ENCODE results near the gene PRLR.

PRLR gene

DNA sequence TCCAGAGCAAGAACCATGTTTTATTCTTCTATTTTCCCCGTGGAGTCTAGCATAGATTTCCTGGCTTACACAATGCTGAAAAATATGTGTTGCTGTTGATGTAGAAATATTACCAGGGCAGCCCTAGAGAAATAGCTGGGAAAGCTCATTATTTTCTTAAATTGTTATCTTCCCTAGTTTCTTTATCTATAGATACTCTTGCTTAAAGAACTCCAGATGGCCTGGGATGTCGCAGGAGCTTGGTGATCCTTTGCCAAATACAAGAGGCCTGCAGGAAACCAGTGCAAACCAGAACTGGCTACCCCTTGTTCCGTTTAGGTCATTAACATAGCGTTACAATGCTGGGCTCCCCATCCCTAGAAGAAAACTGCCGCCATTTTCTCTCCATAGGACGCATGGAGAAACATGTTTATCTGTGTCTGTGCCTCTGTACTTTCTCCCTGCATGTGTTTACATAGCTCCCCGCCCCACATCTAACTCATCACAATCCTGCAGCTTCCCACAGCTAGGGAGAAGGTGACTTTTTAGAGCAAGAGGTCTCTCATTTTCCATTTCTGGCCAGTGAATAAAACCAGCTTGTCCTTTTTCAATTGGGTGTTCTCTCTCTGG, 6.4 kb downstream of the PRLR start:
- TF ChIP-seq, protein P1, sequence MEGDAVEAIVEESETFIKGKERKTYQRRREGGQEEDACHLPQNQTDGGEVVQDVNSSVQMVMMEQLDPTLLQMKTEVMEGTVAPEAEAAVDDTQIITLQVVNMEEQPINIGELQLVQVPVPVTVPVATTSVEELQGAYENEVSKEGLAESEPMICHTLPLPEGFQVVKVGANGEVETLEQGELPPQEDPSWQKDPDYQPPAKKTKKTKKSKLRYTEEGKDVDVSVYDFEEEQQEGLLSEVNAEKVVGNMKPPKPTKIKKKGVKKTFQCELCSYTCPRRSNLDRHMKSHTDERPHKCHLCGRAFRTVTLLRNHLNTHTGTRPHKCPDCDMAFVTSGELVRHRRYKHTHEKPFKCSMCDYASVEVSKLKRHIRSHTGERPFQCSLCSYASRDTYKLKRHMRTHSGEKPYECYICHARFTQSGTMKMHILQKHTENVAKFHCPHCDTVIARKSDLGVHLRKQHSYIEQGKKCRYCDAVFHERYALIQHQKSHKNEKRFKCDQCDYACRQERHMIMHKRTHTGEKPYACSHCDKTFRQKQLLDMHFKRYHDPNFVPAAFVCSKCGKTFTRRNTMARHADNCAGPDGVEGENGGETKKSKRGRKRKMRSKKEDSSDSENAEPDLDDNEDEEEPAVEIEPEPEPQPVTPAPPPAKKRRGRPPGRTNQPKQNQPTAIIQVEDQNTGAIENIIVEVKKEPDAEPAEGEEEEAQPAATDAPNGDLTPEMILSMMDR (IDR thresholded peaks at IDR 0.05; ENCODE audit: low read depth, low read length) = no peak
- H3K4me3 ChIP-seq (ENCODE audit: low read depth, low read length) = no peak overlapping the region
- DNase-seq (ENCODE audit: low read depth) = no peak

DNA sequence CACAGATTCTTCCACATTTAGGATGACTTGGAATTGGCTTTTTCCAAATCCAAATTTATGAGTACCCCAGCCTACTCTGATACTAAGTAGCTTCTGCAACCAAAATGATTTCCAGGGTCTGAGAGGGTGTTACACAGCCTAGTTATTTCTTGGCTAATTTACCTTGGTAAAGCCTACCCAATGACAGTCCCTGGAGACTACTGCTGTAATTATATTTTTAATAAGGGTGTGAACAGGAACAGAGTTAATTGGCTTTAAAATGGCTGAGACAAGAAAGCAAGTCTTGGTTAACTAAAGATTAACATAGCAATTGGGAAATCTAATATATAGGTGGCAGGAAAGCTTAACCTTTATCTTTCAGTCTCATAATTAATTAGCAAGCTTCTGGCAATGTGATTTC, 9.3 kb downstream of the PRLR start:
- no peak for DNase-seq (ENCODE audit: low read depth)
- no peak overlapping the region for H3K4me3 ChIP-seq (ENCODE audit: low read depth, low read length)
- TF ChIP-seq POLR2A (IDR thresholded peaks at IDR 0.05; ENCODE audit: extremely low read depth, insufficient read length) = no peak
- TF ChIP-seq, protein P2, sequence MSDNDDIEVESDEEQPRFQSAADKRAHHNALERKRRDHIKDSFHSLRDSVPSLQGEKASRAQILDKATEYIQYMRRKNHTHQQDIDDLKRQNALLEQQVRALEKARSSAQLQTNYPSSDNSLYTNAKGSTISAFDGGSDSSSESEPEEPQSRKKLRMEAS (IDR thresholded peaks at IDR 0.05; ENCODE audit: low read depth, low read length) = no peak
- TF ChIP-seq, protein P1 (IDR thresholded peaks at IDR 0.05; ENCODE audit: low read depth, low read length) = no peak
- no peak for TF ChIP-seq MYC (IDR thresholded peaks at IDR 0.05; ENCODE audit: low read depth, low read length)

DNA sequence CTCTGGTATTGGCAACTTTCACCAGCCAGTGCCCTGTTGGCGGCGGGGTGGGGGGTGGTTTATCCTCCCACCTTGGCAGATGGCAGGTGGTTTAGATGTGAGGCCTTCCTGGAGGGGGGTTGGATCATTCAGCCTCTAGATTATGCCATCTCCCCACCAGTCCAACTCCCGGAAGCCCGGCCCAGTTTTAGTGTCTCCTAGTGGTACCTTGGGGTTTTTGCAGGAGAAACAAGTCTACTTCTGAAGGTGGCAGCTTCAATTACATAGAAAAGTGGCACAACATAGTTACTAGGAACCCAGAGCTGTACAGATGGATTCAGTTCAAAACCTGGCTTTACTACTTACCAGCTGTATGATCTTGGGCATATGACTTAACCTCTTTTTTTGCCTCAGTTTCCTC, 11.3 kb downstream of the PRLR start:
- TF ChIP-seq, protein P1 (IDR thresholded peaks at IDR 0.05; ENCODE audit: low read depth, low read length) = no peak
- TF ChIP-seq, protein P2 (IDR thresholded peaks at IDR 0.05; ENCODE audit: low read depth, low read length) = no peak
- TF ChIP-seq POLR2A (IDR thresholded peaks at IDR 0.05; ENCODE audit: extremely low read depth, insufficient read length) (no peak), MYC (IDR thresholded peaks at IDR 0.05; ENCODE audit: low read depth, low read length) (no peak)
- no peak for DNase-seq (ENCODE audit: low read depth)
- no peak overlapping the region for H3K4me3 ChIP-seq (ENCODE audit: low read depth, low read length)

DNA sequence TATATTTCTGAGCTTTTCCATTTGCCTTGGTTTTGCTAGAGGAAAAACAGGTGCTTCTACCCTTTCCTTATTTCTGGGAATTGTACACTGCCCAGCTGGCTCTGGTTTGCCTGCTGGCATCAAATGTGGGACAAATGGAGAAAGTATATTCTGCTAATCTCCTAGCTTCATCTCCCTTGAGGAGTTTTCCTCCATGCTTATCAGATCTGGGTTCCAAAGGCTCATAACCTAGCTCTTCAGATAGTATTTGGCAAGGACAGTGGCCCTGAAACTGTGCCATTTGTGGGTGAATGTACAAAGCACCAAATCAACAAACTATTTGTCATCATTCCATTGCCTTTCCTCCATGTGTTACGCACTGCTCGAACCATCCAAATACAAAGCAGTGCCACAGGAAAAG, 16.2 kb downstream of the PRLR start:
- no peak overlapping the region for H3K4me3 ChIP-seq (ENCODE audit: low read depth, low read length)
- TF ChIP-seq, protein P2 (IDR thresholded peaks at IDR 0.05; ENCODE audit: low read depth, low read length) = no peak
- TF ChIP-seq MYC (IDR thresholded peaks at IDR 0.05; ENCODE audit: low read depth, low read length) (no peak), POLR2A (IDR thresholded peaks at IDR 0.05; ENCODE audit: extremely low read depth, insufficient read length) (no peak)
- TF ChIP-seq, protein P1 (IDR thresholded peaks at IDR 0.05; ENCODE audit: low read depth, low read length) = no peak
- DNase-seq (ENCODE audit: low read depth) = no peak

DNA sequence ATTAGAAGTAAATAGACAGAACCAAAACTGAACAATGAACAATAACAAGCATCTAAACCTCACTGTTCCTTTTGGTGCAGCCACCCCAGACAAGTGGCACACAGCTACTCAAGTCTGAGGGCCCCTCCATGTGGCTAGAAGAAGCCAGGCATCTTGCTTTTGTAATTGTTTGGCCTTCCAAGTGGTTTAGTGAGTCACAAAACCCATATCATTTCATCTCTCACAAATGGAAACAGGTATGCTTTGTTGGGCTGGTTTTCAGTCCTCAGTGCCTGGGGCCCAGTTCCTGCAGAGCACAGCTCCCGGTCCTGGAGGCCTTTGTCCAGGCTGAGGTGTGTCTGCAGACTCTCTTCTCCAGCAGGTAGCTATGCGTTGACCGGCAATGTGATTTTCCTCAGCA, 16.7 kb downstream of the PRLR start:
- no peak for TF ChIP-seq MYC (IDR thresholded peaks at IDR 0.05; ENCODE audit: low read depth, low read length)
- TF ChIP-seq, protein P2 (IDR thresholded peaks at IDR 0.05; ENCODE audit: low read depth, low read length) = no peak
- no peak for TF ChIP-seq POLR2A (IDR thresholded peaks at IDR 0.05; ENCODE audit: extremely low read depth, insufficient read length)
- TF ChIP-seq, protein P1 (IDR thresholded peaks at IDR 0.05; ENCODE audit: low read depth, low read length) = no peak
- no peak for DNase-seq (ENCODE audit: low read depth)
- H3K4me3 ChIP-seq (ENCODE audit: low read depth, low read length) = no peak overlapping the region

Measured in NB4 (cell line).